IMR-90 (cell line): ENCODE measurements around the gene NARS2. TPM values are rescaled to one million over a fixed set of nuclear protein-coding genes. Genes with fewer than 3 reads are reported as not detected.
A peak's percentile ranks its signal among the peaks of the same experiment; 100 is the strongest.

Experiments
- ATAC-seq: fragments of 200-7000 bp; cut with Tn5 transposase; 2 replicates; pipeline ENCODE4 v1.9.1; 2020; ENCODE audit warnings: low read depth, mild to moderate bottlenecking, moderate library complexity
- BruUV-seq: library from RNA; stranded (reverse); fragments of 400-500 nt; replicated peaks from 2 replicates; lab custom pipeline; 2021; lab: Mats Ljungman, UMichigan
- CTCF ChIA-PET: fragments of 300-600 bp; formaldehyde crosslinking; extraction: SDS; loops from one replicate; lab custom pipeline; 2021; ENCODE audit warnings: antibody characterized with exemption; lab: Yijun Ruan, JAX
- POLR2A ChIA-PET: fragments of 300-600 bp; sonication (Branson Sonifier 250); formaldehyde crosslinking; loops from one replicate; lab custom pipeline; 2022; ENCODE audit warnings: antibody characterized with exemption; ENCODE audit not compliant: unreplicated experiment; lab: Charles Lee
- DNase-seq: peaks from one replicate; pipeline ENCODE4 v3.0.0; 2013
- H2AFZ ChIP-seq: replicated peaks from 2 replicates; pipeline ENCODE3; 2013; ENCODE audit warnings: low read length, mild to moderate bottlenecking; ENCODE audit not compliant: poor library complexity
- H2AK5ac ChIP-seq: 2 replicates; pipeline ENCODE4 v1.6.1; 2013; ENCODE audit warnings: low read depth, low read length, inconsistent platforms
- H2AK9ac ChIP-seq: replicated peaks from 2 replicates; pipeline ENCODE3; 2013; ENCODE audit warnings: mild to moderate bottlenecking, low read depth, low read length, moderate library complexity; ENCODE audit not compliant: poor library complexity
- H2BK120ac ChIP-seq: 2 replicates; pipeline ENCODE4 v1.6.1; 2013; ENCODE audit warnings: low read depth, low read length, inconsistent platforms
- H2BK15ac ChIP-seq: 3 replicates; pipeline ENCODE4 v1.6.1; 2013; ENCODE audit warnings: low read depth, low read length, inconsistent platforms
- H2BK20ac ChIP-seq: 2 replicates; pipeline ENCODE4 v1.6.1; 2013; ENCODE audit warnings: low read depth, mild to moderate bottlenecking, inconsistent platforms, low read length, moderate library complexity
- H2BK5ac ChIP-seq: 2 replicates; pipeline ENCODE4 v1.6.1; 2013; ENCODE audit warnings: mild to moderate bottlenecking, low read depth, low read length, inconsistent platforms; ENCODE audit not compliant: poor library complexity, severe bottlenecking
- H3K14ac ChIP-seq: replicated peaks from 2 replicates; pipeline ENCODE4 v1.6.1; 2013; ENCODE audit warnings: low read depth, low read length, inconsistent platforms
- H3K18ac ChIP-seq: 2 replicates; pipeline ENCODE4 v1.6.1; 2013; ENCODE audit warnings: low read depth, low read length, control low read depth
- H3K23ac ChIP-seq: 2 replicates; pipeline ENCODE4 v1.6.1; 2013; ENCODE audit warnings: low read depth, low read length, inconsistent platforms
- H3K27ac ChIP-seq: 2 replicates; pipeline ENCODE4 v1.5.1; 2013; ENCODE audit warnings: mild to moderate bottlenecking, control low read depth, low read length; ENCODE audit not compliant: insufficient read depth
- H3K27me3 ChIP-seq: 2 replicates; pipeline ENCODE4 v1.6.1; 2013; ENCODE audit warnings: low read length; ENCODE audit not compliant: control insufficient read depth, insufficient read depth
- H3K36me3 ChIP-seq: 2 replicates; pipeline ENCODE4 v1.6.1; 2013; ENCODE audit warnings: low read length, mixed read lengths; ENCODE audit not compliant: control insufficient read depth, insufficient read depth
- H3K4ac ChIP-seq: 2 replicates; pipeline ENCODE4 v1.6.1; 2013; ENCODE audit warnings: low read depth, low read length, inconsistent platforms
- H3K4me1 ChIP-seq: 2 replicates; pipeline ENCODE4 v1.6.1; 2013; ENCODE audit warnings: low read length, mixed read lengths; ENCODE audit not compliant: control insufficient read depth, insufficient read depth
- H3K4me2 ChIP-seq: 2 replicates; pipeline ENCODE4 v1.6.1; 2013; ENCODE audit warnings: low read depth, mild to moderate bottlenecking, control low read depth, low read length, moderate library complexity
- H3K4me3 ChIP-seq: 2 replicates; pipeline ENCODE4 v1.5.1; 2013; ENCODE audit warnings: low read depth, mild to moderate bottlenecking, control low read depth, low read length, moderate library complexity; ENCODE audit not compliant: insufficient read depth
- H3K56ac ChIP-seq: 2 replicates; pipeline ENCODE4 v1.6.1; 2013; ENCODE audit warnings: low read length, inconsistent platforms; ENCODE audit not compliant: insufficient read depth; ENCODE audit errors: extremely low read depth
- H3K79me1 ChIP-seq, 2 experiments: 2 replicates each; pipeline ENCODE4 v1.6.1; 2013; ENCODE audit warnings: low read length in 2 of 2, inconsistent platforms in 1 of 2, low read depth in 1 of 2
- H3K9ac ChIP-seq: 2 replicates; pipeline ENCODE4 v1.6.1; 2013; ENCODE audit warnings: low read depth, low read length, control low read depth
- H3K9me1 ChIP-seq: 2 replicates; pipeline ENCODE4 v1.6.1; 2013; ENCODE audit warnings: low read length, inconsistent platforms; ENCODE audit not compliant: insufficient read depth
- H3K9me3 ChIP-seq: 2 replicates; pipeline ENCODE4 v1.6.1; 2013; ENCODE audit warnings: low read length; ENCODE audit not compliant: control insufficient read depth, insufficient read depth
- H4K20me1 ChIP-seq: 2 replicates; pipeline ENCODE4 v1.6.1; 2013; ENCODE audit warnings: low read length, inconsistent platforms; ENCODE audit not compliant: insufficient read depth
- H4K5ac ChIP-seq: 2 replicates; pipeline ENCODE4 v1.6.1; 2013; ENCODE audit warnings: mild to moderate bottlenecking, low read depth, low read length, control low read depth
- H4K8ac ChIP-seq, 2 experiments: 2 replicates each; pipeline ENCODE4 v1.6.1; 2013; ENCODE audit warnings: low read depth in 2 of 2, low read length in 2 of 2, control low read depth in 1 of 2, inconsistent platforms in 1 of 2
- H4K91ac ChIP-seq: 2 replicates; pipeline ENCODE4 v1.6.1; 2013; ENCODE audit warnings: low read depth, low read length, inconsistent platforms; ENCODE audit not compliant: insufficient read depth
- CEBPB ChIP-seq: IDR thresholded peaks from 2 replicates; pipeline ENCODE4 v1.6.1; 2012; ENCODE audit warnings: low read depth, low read length, improper control_type of control experiment
- MXI1 ChIP-seq: IDR thresholded peaks from 2 replicates; pipeline ENCODE4 v1.6.1; 2012; ENCODE audit warnings: low read depth, mild to moderate bottlenecking, low read length, moderate library complexity, borderline replicate concordance
- NFE2L2 ChIP-seq: fragments of 150-350 bp; IDR thresholded peaks from 2 replicates; pipeline ENCODE4 v1.6.1; 2016; ENCODE audit warnings: low read depth, mild to moderate bottlenecking, low read length
- POLR2A ChIP-seq: IDR thresholded peaks from 2 replicates; pipeline ENCODE4 v1.6.1; 2012; ENCODE audit warnings: mild to moderate bottlenecking, low read depth, low read length
- RAD21 ChIP-seq: IDR thresholded peaks from 2 replicates; pipeline ENCODE4 v1.6.1; 2012; ENCODE audit warnings: low read length, improper control_type of control experiment
- RFX5 ChIP-seq: IDR thresholded peaks from 2 replicates; pipeline ENCODE4 v1.8.0; 2012; ENCODE audit warnings: low read depth, mild to moderate bottlenecking, low read length, moderate library complexity
- WGBS, 2 experiments: methylation state at CpG; one replicate each; pipeline versions ENCODE4 v1.1.5 to v1.1.7; 2013; ENCODE audit warnings: missing lambda C conversion rate in 2 of 2; ENCODE audit not compliant: insufficient read length in 1 of 2; ENCODE audit errors: extremely low coverage in 2 of 2; 5-methylcytosine and 5-hydroxymethylcytosine counted together
- dilution Hi-C: fragments of 300-500 bp; cut with HindIII; formaldehyde crosslinking; loops from one replicate; pipeline ENCODE4 v1.14.3; 2018; ENCODE audit warnings: low sequenced_read_pairs; ENCODE audit not compliant: unreplicated experiment
- in situ Hi-C: fragments of 300-500 bp; cut with MboI; formaldehyde crosslinking; loops from 3 replicates; pipeline ENCODE4 v1.14.3; 2019; ENCODE audit warnings: low sequenced_read_pairs, inconsistent platforms, mixed read lengths
- intact Hi-C: fragments of 100-400 bp; cut with micrococcal nuclease; formaldehyde crosslinking; loops from 2 replicates; pipeline ENCODE4 v1.10.0; 2022
- polyA plus RNA-seq, 3 experiments: library from polyadenylated mRNA; depleted of rRNA; stranded (reverse); fragments of >200 nt; gene quantifications; 2 replicates each; pipeline ENCODE4 v1.2.3, GENCODE V29; 2012; ENCODE audit warnings: low replicate concordance in 1 of 3
- total RNA-seq: library from RNA; depleted of rRNA; stranded (reverse); fragments of >200 nt; gene quantifications from 2 replicates; pipeline ENCODE4 v1.2.3, GENCODE V29; 2012
- TF ChIP-seq, protein P1 (sequence below): fragments of 150-350 bp; IDR thresholded peaks from 2 replicates; pipeline ENCODE4 v1.6.1; 2016; ENCODE audit warnings: low read depth, mild to moderate bottlenecking, low read length, moderate library complexity, borderline replicate concordance

Gene NARS2
- total and polyA plus RNA-seq, 2 of the 4 experiments (the other 2 are of a cell fraction), result 8.0 to 15.8 TPM

DNA sequence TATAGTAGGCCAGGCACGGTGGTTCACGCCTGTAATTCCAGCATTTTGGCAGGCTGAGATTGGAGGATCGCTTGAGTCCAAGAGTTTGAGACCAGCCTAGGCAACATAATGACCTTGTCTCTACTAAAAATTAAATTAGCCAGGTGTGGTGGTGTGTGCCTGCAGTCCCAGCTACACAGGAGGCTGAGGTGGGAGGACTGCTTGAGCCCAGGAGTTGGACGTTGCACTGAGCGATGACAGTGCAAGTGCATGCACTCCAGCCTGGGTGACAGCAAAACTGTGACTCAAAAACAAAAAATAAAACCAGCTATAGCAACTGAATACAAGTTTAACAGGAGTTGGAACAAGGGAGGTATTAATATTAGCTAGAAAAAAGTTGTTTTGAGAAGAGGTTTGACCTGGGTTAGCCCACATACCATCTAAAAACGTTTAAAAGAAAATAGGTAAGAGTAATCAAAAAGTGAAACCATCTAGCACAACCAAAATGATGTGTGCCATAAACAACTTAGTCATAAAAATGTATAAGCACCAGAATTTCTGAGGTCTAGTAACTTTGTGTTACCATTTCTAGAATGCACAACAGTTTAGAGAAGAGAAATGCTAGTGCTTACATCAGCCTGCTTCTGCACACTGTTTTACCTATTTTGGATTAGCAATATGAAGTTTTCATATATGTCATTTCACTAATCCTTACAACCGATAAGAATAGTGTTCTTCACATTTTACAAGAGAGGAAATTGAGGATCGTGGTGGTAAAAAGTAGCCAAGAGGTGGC lies 26.5 kb downstream of the NARS2 start (continued):
- no peak for TF ChIP-seq CEBPB

GRCh38 chr11:78542007-78542406 lies 32.7 kb downstream of the NARS2 start:
- H3K79me1 ChIP-seq, result peaks cover 0 to 15% of the 10 kb centered on the region in 2 experiments; a peak in 2 of 4 replicates
- no peak overlapping the region for H2BK20ac ChIP-seq
- DNase-seq (peak; percentile 79), ATAC-seq (peak; percentile 87)
- H2AFZ ChIP-seq, result no peak overlapping the region
- no peak overlapping the region for H3K56ac ChIP-seq
- peak overlapping the region; percentile 50; the same call in 1 of the 2 replicates for H3K4me2 ChIP-seq
- ChIA-PET POLR2A (no interaction called here), CTCF (no interaction called here)
- no peaks in the 10 kb centered on the region for H3K9me3 ChIP-seq
- TF ChIP-seq RFX5 (no peak), NFE2L2 (no peak), POLR2A (no peak), MXI1 (no peak), RAD21 (no peak)
- TF ChIP-seq, protein P1, sequence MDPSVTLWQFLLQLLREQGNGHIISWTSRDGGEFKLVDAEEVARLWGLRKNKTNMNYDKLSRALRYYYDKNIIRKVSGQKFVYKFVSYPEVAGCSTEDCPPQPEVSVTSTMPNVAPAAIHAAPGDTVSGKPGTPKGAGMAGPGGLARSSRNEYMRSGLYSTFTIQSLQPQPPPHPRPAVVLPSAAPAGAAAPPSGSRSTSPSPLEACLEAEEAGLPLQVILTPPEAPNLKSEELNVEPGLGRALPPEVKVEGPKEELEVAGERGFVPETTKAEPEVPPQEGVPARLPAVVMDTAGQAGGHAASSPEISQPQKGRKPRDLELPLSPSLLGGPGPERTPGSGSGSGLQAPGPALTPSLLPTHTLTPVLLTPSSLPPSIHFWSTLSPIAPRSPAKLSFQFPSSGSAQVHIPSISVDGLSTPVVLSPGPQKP, result no peak
- no peak overlapping the region for H2AK5ac ChIP-seq
- H3K27ac ChIP-seq, result no peak overlapping the region
- no peak overlapping the region for H3K14ac ChIP-seq
- no peak overlapping the region for H3K4me3 ChIP-seq
- H3K4me1 ChIP-seq, result peaks cover 5% of the 10 kb centered on the region
- intact Hi-C loops, result no loop called here
- no peak overlapping the region for H3K4ac ChIP-seq
- H3K9ac ChIP-seq, result no peak overlapping the region
- no peaks in the 10 kb centered on the region for H4K20me1 ChIP-seq
- no peak overlapping the region for H2BK120ac ChIP-seq
- no peak overlapping the region for H4K8ac ChIP-seq
- no TSS peak for BruUV-seq
- no peak overlapping the region for H4K5ac ChIP-seq
- dilution Hi-C loops, result no loop called here
- peaks cover 3% of the 10 kb centered on the region; the same call in 1 of the 2 replicates for H3K36me3 ChIP-seq
- H3K9me1 ChIP-seq, result peaks cover 6% of the 10 kb centered on the region
- WGBS, 2 experiments, result no CpG with 5 or more reads among the region's 2 CpGs
- H2BK15ac ChIP-seq, result no peak overlapping the region
- H2BK5ac ChIP-seq, result no peak overlapping the region
- no peak overlapping the region for H3K18ac ChIP-seq
- H4K91ac ChIP-seq, result no peak overlapping the region
- no peak overlapping the region for H3K23ac ChIP-seq
- H3K27me3 ChIP-seq, result no peaks in the 10 kb centered on the region
- no peak overlapping the region for H2AK9ac ChIP-seq
- in situ Hi-C loops, result no loop called here
